NB4 (cell line): ENCODE data around the gene MMP24.
"Not testable (repeated sequence)": the region's sequence is repeated elsewhere in the genome, so short reads cannot be mapped to it uniquely, and the experiment has no call there.

Source experiments
- CTCF ChIP-seq: IDR thresholded peaks from one replicate; pipeline ENCODE4 v1.5.1; 2012; ENCODE audit warnings: low read depth, low read length
- MAX ChIP-seq: IDR thresholded peaks from 2 replicates; pipeline ENCODE4 v1.6.1; 2011; ENCODE audit warnings: low read depth, low read length
- MYC ChIP-seq: IDR thresholded peaks from 2 replicates; pipeline ENCODE4 v1.6.1; 2011; ENCODE audit warnings: low read depth, low read length
- POLR2A ChIP-seq: IDR thresholded peaks from 2 replicates; pipeline ENCODE4 v1.6.1; 2011; ENCODE audit warnings: mild to moderate bottlenecking; ENCODE audit not compliant: insufficient read length; ENCODE audit errors: extremely low read depth

- not testable (repeated sequence) for TF ChIP-seq CTCF, MAX, POLR2A, MYC
Measured at GRCh38 chr20:35252598-35252997, 26.1 kb downstream of the MMP24 start.
